IMR-90 (cell line): ENCODE measurements around the gene OR12D3.

Source experiments
- BHLHE40 ChIP-seq: fragments of 150-350 bp; IDR thresholded peaks from 2 replicates; pipeline ENCODE4 v1.6.1; 2016; ENCODE audit warnings: mild to moderate bottlenecking, low read depth, low read length
- CEBPB ChIP-seq: IDR thresholded peaks from 2 replicates; pipeline ENCODE4 v1.6.1; 2012; ENCODE audit warnings: low read depth, low read length, improper control_type of control experiment
- CTCF ChIP-seq: conservative IDR thresholded peaks from 2 replicates; pipeline ENCODE4 v1.5.1; 2012; ENCODE audit warnings: mild to moderate bottlenecking, low read depth, low read length, improper control_type of control experiment
- MXI1 ChIP-seq: IDR thresholded peaks from 2 replicates; pipeline ENCODE4 v1.6.1; 2012; ENCODE audit warnings: low read depth, mild to moderate bottlenecking, low read length, moderate library complexity, borderline replicate concordance
- POLR2A ChIP-seq: IDR thresholded peaks from 2 replicates; pipeline ENCODE4 v1.6.1; 2012; ENCODE audit warnings: mild to moderate bottlenecking, low read depth, low read length
- RFX5 ChIP-seq: IDR thresholded peaks from 2 replicates; pipeline ENCODE4 v1.8.0; 2012; ENCODE audit warnings: low read depth, mild to moderate bottlenecking, low read length, moderate library complexity
- USF2 ChIP-seq: fragments of 150-350 bp; IDR thresholded peaks from 2 replicates; pipeline ENCODE4 v1.6.1; 2017; ENCODE audit warnings: mild to moderate bottlenecking, antibody characterized with exemption, low read length, low read depth

- TF ChIP-seq CEBPB (no peak), POLR2A (no peak), BHLHE40 (no peak), USF2 (no peak), CTCF (no peak), MXI1 (no peak), RFX5 (no peak)
Observed at GRCh38 chr6:29424575-29424974, 49.5 kb upstream of the OR12D3 start.
